Liver (tissue), 9 donors: ENCODE results near the gene AP1S1. TPM values are rescaled to one million over a fixed set of nuclear protein-coding genes. Genes with fewer than 3 reads are reported as not detected.

Source experiments
- DNase-seq: peaks from one replicate; pipeline ENCODE4 v3.0.0-alpha.2; 2017; ENCODE audit warnings: low spot score
- H3K27ac ChIP-seq, 2 donors: one replicate each; pipeline ENCODE4 v1.7.0; 2013; ENCODE audit warnings: inconsistent platforms in 2 of 2, low read length in 2 of 2, control low read depth in 1 of 2, low read depth in 1 of 2, mild to moderate bottlenecking in 1 of 2
- H3K27me3 ChIP-seq, 4 donors: one replicate each; pipeline versions ENCODE4 v1.6.1 to v1.7.0; 2013; ENCODE audit warnings: low read length in 3 of 4, inconsistent platforms in 1 of 4, mild to moderate bottlenecking in 1 of 4, moderate library complexity in 1 of 4; ENCODE audit not compliant: control insufficient read depth in 4 of 4, insufficient read depth in 4 of 4
- H3K36me3 ChIP-seq, 4 donors: one replicate each; pipeline versions ENCODE4 v1.6.1 to v1.7.0; 2013; ENCODE audit warnings: low read length in 3 of 4, mild to moderate bottlenecking in 3 of 4, low read depth in 1 of 4, moderate library complexity in 1 of 4; ENCODE audit not compliant: control insufficient read depth in 4 of 4, insufficient read depth in 3 of 4
- H3K4me1 ChIP-seq, 4 donors: one replicate each; pipeline versions ENCODE4 v1.6.1 to v1.7.0; 2013; ENCODE audit warnings: low read length in 3 of 4, mild to moderate bottlenecking in 3 of 4, moderate library complexity in 1 of 4; ENCODE audit not compliant: control insufficient read depth in 4 of 4, insufficient read depth in 4 of 4
- H3K4me3 ChIP-seq, 3 donors: one replicate each; pipeline versions ENCODE4 v1.6.1 to v1.7.0; 2013; ENCODE audit warnings: low read length in 3 of 3, control low read depth in 1 of 3, low read depth in 1 of 3, mild to moderate bottlenecking in 1 of 3
- H3K9ac ChIP-seq, 2 donors: one replicate each; pipeline ENCODE4 v1.7.0; 2013; ENCODE audit warnings: low read length in 2 of 2, mild to moderate bottlenecking in 2 of 2, moderate library complexity in 2 of 2, control low read depth in 1 of 2, low read depth in 1 of 2
- H3K9me3 ChIP-seq, 4 donors: one replicate each; pipeline versions ENCODE4 v1.6.1 to v1.7.0; 2013; ENCODE audit warnings: low read length in 3 of 4; ENCODE audit not compliant: control insufficient read depth in 4 of 4
- EGR1 ChIP-seq, 2 donors: IDR thresholded peaks; 2 replicates each; pipeline ENCODE4 v1.6.1; 2016 to 2018; ENCODE audit warnings: antibody characterized with exemption in 2 of 2, low read depth in 2 of 2
- FOXA1 ChIP-seq: IDR thresholded peaks from 2 replicates; pipeline ENCODE4 v1.6.1; 2016; ENCODE audit warnings: antibody characterized with exemption
- FOXA2 ChIP-seq: IDR thresholded peaks from 2 replicates; pipeline ENCODE4 v1.6.1; 2016; ENCODE audit warnings: antibody characterized with exemption
- GABPA ChIP-seq, 2 donors: IDR thresholded peaks in 1 of 2; conservative IDR thresholded peaks in 1 of 2; 2 replicates each; pipeline ENCODE4 v1.6.1; 2016; ENCODE audit warnings: antibody characterized with exemption in 2 of 2, mild to moderate bottlenecking in 1 of 2, moderate library complexity in 1 of 2
- HNF4A ChIP-seq, 2 donors: conservative IDR thresholded peaks; 2 replicates each; pipeline ENCODE4 v1.6.1; 2016; ENCODE audit warnings: antibody characterized with exemption in 2 of 2, mild to moderate bottlenecking in 2 of 2
- HNF4G ChIP-seq: IDR thresholded peaks from 2 replicates; pipeline ENCODE4 v1.6.1; 2016; ENCODE audit warnings: antibody characterized with exemption
- JUND ChIP-seq, 2 donors: IDR thresholded peaks; 2 replicates each; pipeline ENCODE4 v1.6.1; 2016; ENCODE audit warnings: antibody characterized with exemption in 2 of 2
- NR2F2 ChIP-seq: IDR thresholded peaks from 2 replicates; pipeline ENCODE4 v1.6.1; 2016; ENCODE audit warnings: antibody characterized with exemption
- RAD21 ChIP-seq, 2 donors: IDR thresholded peaks; 2 replicates each; pipeline ENCODE4 v1.6.1; 2016; ENCODE audit warnings: antibody characterized with exemption in 2 of 2, mild to moderate bottlenecking in 2 of 2
- REST ChIP-seq: IDR thresholded peaks from 2 replicates; pipeline ENCODE4 v1.6.1; 2016; ENCODE audit warnings: antibody characterized with exemption, mild to moderate bottlenecking
- RXRA ChIP-seq, 2 donors: IDR thresholded peaks; 2 replicates each; pipeline ENCODE4 v1.6.1; 2017 to 2018; ENCODE audit warnings: antibody characterized with exemption in 2 of 2, mild to moderate bottlenecking in 1 of 2
- SP1 ChIP-seq: IDR thresholded peaks from 2 replicates; pipeline ENCODE4 v1.6.1; 2018; ENCODE audit warnings: antibody characterized with exemption, mild to moderate bottlenecking
- TAF1 ChIP-seq: conservative IDR thresholded peaks from 2 replicates; pipeline ENCODE4 v1.6.1; 2016; ENCODE audit warnings: antibody characterized with exemption, mild to moderate bottlenecking
- YY1 ChIP-seq: IDR thresholded peaks from 2 replicates; pipeline ENCODE4 v1.6.1; 2016; ENCODE audit warnings: antibody characterized with exemption, mild to moderate bottlenecking
- WGBS: extraction: QIAGEN DNeasy Blood & Tissue Kit; methylation state at CpG from one replicate; pipeline ENCODE4 v1.1.7; 2013; 5-methylcytosine and 5-hydroxymethylcytosine counted together
- polyA plus RNA-seq, 2 donors: library from polyadenylated mRNA; stranded (reverse) in 1 of 2; unstranded in 1 of 2; fragments of 200-250 nt in 1 of 2; fragments of >200 nt in 1 of 2; fragmentation: Nextera tagmentation in 1 of 2; extraction: Ambion mirVana in 1 of 2; gene quantifications; one replicate each; pipeline versions ENCODE4 v1.2.1 to v1.2.3, GENCODE V29; 2013 to 2015
- total RNA-seq, 2 donors: library from RNA; depleted of rRNA; stranded (reverse); fragments of >200 nt; gene quantifications; one replicate each; pipeline ENCODE4 v1.2.3, GENCODE V29; 2014
- TF ChIP-seq, protein P1 (sequence below): IDR thresholded peaks from 2 replicates; pipeline ENCODE4 v1.6.1; 2016; ENCODE audit warnings: antibody characterized with exemption
- TF ChIP-seq, protein P2 (sequence below): IDR thresholded peaks from 2 replicates; pipeline ENCODE4 v1.6.1; 2016; ENCODE audit warnings: antibody characterized with exemption
- TF ChIP-seq, protein P3 (sequence below): IDR thresholded peaks from 2 replicates; pipeline ENCODE4 v1.6.1; 2016; ENCODE audit warnings: antibody characterized with exemption
- TF ChIP-seq, protein P4 (sequence below): fragments of 150-350 bp; IDR thresholded peaks from 2 replicates; pipeline ENCODE4 v1.5.1; 2017; ENCODE audit warnings: improper control_type of control experiment, low read depth, low read length; ENCODE audit not compliant: missing input control
- donor health status: healthy.
- donor health status: healthy.
- donor health status: healthy.
- donor health status: healthy.
- donor health status: healthy.

The AP1S1 gene
- total RNA-seq = 10 to 100 TPM; 20.9 to 23.1 TPM
- polyA plus RNA-seq = 10 to 100 TPM; 13.8 to 25.7 TPM

- no peak for TF ChIP-seq EGR1 (IDR thresholded peaks at IDR 0.05; ENCODE audit: low read depth in 2 of 2)
- no peak for TF ChIP-seq JUND (IDR thresholded peaks at IDR 0.05)
- TF ChIP-seq, protein P1, sequence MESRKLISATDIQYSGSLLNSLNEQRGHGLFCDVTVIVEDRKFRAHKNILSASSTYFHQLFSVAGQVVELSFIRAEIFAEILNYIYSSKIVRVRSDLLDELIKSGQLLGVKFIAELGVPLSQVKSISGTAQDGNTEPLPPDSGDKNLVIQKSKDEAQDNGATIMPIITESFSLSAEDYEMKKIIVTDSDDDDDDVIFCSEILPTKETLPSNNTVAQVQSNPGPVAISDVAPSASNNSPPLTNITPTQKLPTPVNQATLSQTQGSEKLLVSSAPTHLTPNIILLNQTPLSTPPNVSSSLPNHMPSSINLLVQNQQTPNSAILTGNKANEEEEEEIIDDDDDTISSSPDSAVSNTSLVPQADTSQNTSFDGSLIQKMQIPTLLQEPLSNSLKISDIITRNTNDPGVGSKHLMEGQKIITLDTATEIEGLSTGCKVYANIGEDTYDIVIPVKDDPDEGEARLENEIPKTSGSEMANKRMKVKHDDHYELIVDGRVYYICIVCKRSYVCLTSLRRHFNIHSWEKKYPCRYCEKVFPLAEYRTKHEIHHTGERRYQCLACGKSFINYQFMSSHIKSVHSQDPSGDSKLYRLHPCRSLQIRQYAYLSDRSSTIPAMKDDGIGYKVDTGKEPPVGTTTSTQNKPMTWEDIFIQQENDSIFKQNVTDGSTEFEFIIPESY = no peak
- TF ChIP-seq, protein P2, sequence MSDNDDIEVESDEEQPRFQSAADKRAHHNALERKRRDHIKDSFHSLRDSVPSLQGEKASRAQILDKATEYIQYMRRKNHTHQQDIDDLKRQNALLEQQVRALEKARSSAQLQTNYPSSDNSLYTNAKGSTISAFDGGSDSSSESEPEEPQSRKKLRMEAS = no peak
- TF ChIP-seq, protein P3, sequence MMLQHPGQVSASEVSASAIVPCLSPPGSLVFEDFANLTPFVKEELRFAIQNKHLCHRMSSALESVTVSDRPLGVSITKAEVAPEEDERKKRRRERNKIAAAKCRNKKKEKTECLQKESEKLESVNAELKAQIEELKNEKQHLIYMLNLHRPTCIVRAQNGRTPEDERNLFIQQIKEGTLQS = no peak
- peak in 1 of 2 donors; percentile 50 for TF ChIP-seq GABPA (IDR thresholded peaks at IDR 0.05 in 1 of 2, conservative IDR thresholded peaks at IDR 0.05 in 1 of 2)
- TF ChIP-seq FOXA2 = no peak
- no peak for TF ChIP-seq RAD21 (IDR thresholded peaks at IDR 0.05)
- TF ChIP-seq HNF4A (conservative IDR thresholded peaks at IDR 0.05) = no peak
- TF ChIP-seq YY1 = peak; percentile 49
- TF ChIP-seq REST = peak; percentile 63
- TF ChIP-seq HNF4G = no peak
- no peak for TF ChIP-seq RXRA (IDR thresholded peaks at IDR 0.05)
- TF ChIP-seq NR2F2 = no peak
- no peak for TF ChIP-seq FOXA1
- TF ChIP-seq TAF1 = no peak
- TF ChIP-seq, protein P4, sequence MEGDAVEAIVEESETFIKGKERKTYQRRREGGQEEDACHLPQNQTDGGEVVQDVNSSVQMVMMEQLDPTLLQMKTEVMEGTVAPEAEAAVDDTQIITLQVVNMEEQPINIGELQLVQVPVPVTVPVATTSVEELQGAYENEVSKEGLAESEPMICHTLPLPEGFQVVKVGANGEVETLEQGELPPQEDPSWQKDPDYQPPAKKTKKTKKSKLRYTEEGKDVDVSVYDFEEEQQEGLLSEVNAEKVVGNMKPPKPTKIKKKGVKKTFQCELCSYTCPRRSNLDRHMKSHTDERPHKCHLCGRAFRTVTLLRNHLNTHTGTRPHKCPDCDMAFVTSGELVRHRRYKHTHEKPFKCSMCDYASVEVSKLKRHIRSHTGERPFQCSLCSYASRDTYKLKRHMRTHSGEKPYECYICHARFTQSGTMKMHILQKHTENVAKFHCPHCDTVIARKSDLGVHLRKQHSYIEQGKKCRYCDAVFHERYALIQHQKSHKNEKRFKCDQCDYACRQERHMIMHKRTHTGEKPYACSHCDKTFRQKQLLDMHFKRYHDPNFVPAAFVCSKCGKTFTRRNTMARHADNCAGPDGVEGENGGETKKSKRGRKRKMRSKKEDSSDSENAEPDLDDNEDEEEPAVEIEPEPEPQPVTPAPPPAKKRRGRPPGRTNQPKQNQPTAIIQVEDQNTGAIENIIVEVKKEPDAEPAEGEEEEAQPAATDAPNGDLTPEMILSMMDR = no peak
- TF ChIP-seq SP1 = no peak
- 3% methylated on average over 51 of the region's 51 CpGs for WGBS
- Histone ChIP-seq H3K9me3 (no peaks in the 10 kb centered on the region), H3K27me3 (no peaks in the 10 kb centered on the region), H3K4me3 (peak within 1 kb of the TSS; percentile 56 to 95 (median 64)), H3K9ac (no peak within 1 kb of the TSS), H3K27ac (no peak within 1 kb of the TSS), H3K36me3 (peaks cover 0 to 7% (median 4%) of the 10 kb centered on the region in 4 donors), H3K4me1 (peaks cover 2 to 20% (median 12%) of the 10 kb centered on the region in 4 donors)
- DNase-seq = peak; percentile 94
Measured at GRCh38 chr7:101153969-101154692, at the start of gene AP1S1. Gene AP1S1 (plus strand): TSS chr7:101154476. CDS start chr7:101154515, 39 bp downstream.
